ENCODE data around the gene CLASP1. TPM values are rescaled to one million over a fixed set of nuclear protein-coding genes. Genes with fewer than 3 reads are reported as not detected.

The CLASP1 gene
- total RNA-seq, 6 experiments from 2014 or later, result 19.7 to 32.4 (median 24.1) TPM

DNA sequence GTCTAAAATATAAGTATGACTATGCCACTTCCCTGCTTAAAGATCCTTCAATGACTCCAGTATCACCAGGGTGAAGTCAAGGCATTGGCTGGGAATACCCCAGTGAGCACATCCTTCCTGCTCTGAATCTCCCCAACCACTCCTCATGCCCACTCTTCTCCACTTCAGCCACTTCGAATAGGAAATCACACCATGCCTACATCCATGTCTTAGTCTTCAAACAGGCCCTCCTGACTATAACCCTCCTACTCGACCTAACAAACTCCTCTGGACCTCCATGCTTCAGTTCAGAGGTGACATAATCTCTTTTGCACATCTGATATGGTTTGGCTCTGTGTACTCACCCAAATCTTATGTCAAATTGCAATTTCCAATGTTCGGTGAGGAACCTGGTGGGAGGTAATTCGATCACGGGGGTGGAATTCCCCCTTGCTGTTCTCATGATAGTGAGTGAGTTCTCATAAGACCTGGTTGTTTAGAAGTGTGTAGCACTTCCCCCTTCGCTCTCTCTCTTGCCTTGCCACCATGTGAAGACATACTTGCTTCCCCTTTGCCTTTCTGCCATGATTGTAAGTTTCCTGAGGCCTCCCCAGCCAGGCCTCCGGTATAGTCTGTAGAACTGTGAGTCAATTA is 276.4 kb downstream of the CLASP1 start:
- ATAC-seq (no peak), DNase-seq (no peak)
- 85% methylated on average over 6 of the region's 7 CpGs for WGBS (ENCODE audit: insufficient coverage, low coverage, low lambda C conversion rate, missing lambda C conversion rate)
- intact Hi-C loops (cut with DNase I), result no loop called here
- Histone ChIP-seq H3K9me3 (no peaks in the 10 kb centered on the region), H3K4me1 (no peaks in the 10 kb centered on the region), H3K4me3 (no peak overlapping the region), H3K27ac (no peak overlapping the region), H3K27me3 (no peaks in the 10 kb centered on the region), H3K36me3 (peaks cover 0 to 39% (median 18%) of the 10 kb centered on the region in 4 donors)
- no peak for TF ChIP-seq POLR2A (IDR thresholded peaks at IDR 0.05)
- TF ChIP-seq, protein P1, sequence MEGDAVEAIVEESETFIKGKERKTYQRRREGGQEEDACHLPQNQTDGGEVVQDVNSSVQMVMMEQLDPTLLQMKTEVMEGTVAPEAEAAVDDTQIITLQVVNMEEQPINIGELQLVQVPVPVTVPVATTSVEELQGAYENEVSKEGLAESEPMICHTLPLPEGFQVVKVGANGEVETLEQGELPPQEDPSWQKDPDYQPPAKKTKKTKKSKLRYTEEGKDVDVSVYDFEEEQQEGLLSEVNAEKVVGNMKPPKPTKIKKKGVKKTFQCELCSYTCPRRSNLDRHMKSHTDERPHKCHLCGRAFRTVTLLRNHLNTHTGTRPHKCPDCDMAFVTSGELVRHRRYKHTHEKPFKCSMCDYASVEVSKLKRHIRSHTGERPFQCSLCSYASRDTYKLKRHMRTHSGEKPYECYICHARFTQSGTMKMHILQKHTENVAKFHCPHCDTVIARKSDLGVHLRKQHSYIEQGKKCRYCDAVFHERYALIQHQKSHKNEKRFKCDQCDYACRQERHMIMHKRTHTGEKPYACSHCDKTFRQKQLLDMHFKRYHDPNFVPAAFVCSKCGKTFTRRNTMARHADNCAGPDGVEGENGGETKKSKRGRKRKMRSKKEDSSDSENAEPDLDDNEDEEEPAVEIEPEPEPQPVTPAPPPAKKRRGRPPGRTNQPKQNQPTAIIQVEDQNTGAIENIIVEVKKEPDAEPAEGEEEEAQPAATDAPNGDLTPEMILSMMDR (IDR thresholded peaks at IDR 0.05), result no peak

DNA sequence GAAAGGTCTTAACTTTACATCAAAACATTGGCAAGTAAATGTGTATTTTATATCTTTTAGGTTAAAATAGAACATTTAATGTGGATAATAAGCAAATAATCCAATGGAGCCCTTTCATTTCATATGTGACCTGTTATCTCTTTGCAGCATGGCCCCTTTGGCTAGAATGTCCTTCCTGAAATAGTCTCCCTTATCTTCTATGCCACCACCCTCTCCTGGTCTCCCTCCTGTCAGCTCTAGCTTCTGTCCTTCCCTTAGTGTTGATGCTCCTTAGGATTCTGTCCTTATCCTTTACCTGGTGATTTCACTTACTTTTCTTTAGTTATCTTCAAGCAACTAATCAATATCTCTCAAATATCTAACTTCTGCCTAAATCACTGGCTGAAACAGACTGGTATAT is 277.2 kb downstream of the CLASP1 start:
- H3K27ac ChIP-seq, result no peak overlapping the region
- no peaks in the 10 kb centered on the region for H3K9me3 ChIP-seq
- intact Hi-C loops (cut with DNase I), result no loop called here
- peaks cover 0 to 39% (median 16%) of the 10 kb centered on the region in 4 donors for H3K36me3 ChIP-seq
- no peaks in the 10 kb centered on the region for H3K27me3 ChIP-seq
- no peak for ATAC-seq
- DNase-seq, result no peak
- H3K4me3 ChIP-seq, result no peak overlapping the region
- no peaks in the 10 kb centered on the region for H3K4me1 ChIP-seq
- no peak for TF ChIP-seq POLR2A (IDR thresholded peaks at IDR 0.05)
- TF ChIP-seq, protein P1 (IDR thresholded peaks at IDR 0.05), result no peak

DNA sequence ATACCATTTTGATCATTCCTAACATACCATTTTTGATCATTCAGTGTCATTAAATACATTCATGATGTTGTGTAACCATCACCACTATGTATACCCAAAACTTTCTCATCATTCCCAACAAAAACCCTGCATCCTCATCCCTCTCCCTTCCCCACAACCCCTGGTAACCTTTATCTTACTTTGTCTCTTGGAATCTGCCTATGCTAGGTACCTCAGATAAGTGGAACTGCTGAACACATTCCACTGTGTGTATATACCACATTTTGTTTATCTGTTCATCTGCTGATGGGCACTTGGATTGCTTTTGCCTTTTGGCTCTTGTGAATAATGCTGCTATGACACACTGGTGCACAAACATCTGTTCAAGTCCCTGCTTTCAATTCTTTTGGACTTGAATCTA is 280.4 kb downstream of the CLASP1 start:
- H3K36me3 ChIP-seq, result peaks cover 0 to 43% (median 13%) of the 10 kb centered on the region in 4 donors

DNA sequence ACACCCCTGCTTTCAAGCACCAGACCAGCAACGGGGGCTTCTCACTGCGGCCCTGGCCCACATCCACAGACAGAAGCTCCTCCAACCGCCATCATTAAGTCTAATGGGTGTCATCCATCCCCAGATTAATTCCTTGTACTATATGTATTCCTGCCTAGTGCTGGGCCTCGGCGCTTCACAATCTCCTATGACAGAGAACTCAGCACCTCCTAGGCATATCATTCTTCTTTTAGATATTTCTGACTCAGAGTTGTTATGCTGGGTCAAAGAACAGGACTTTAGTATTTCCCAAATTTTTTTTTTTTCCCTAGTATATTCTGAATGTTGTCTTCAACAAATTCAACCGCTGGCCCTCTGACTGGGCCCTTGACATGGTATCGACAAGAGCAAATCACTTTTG is 281.1 kb downstream of the CLASP1 start:
- Histone ChIP-seq H3K4me1 (peaks cover 0 to 12% (median 0%) of the 10 kb centered on the region in 4 donors), H3K9me3 (no peaks in the 10 kb centered on the region), H3K27ac (no peak overlapping the region), H3K36me3 (peaks cover 0 to 48% (median 15%) of the 10 kb centered on the region in 4 donors), H3K4me3 (no peak overlapping the region), H3K27me3 (no peaks in the 10 kb centered on the region)
- no peak for TF ChIP-seq POLR2A (IDR thresholded peaks at IDR 0.05)
- TF ChIP-seq, protein P1 (IDR thresholded peaks at IDR 0.05), result no peak
- ATAC-seq, result no peak
- intact Hi-C loops (cut with DNase I), result no loop called here
- 88% methylated on average over 4 of the region's 7 CpGs for WGBS (ENCODE audit: insufficient coverage, low coverage, low lambda C conversion rate, missing lambda C conversion rate)
- no peak for DNase-seq

More for the DNA sequence above, 280.4 kb downstream of the CLASP1 start:
- intact Hi-C loops (cut with DNase I), result no loop called here
- no peak for TF ChIP-seq POLR2A (IDR thresholded peaks at IDR 0.05)
- TF ChIP-seq, protein P1 (IDR thresholded peaks at IDR 0.05), result no peak
- DNase-seq (no peak), ATAC-seq (no peak)
- H3K4me1 ChIP-seq, result peaks cover 0 to 11% (median 0%) of the 10 kb centered on the region in 4 donors
- H3K27me3 ChIP-seq, result no peaks in the 10 kb centered on the region
- H3K4me3 ChIP-seq, result no peak overlapping the region
- no peak overlapping the region for H3K27ac ChIP-seq
- no peaks in the 10 kb centered on the region for H3K9me3 ChIP-seq
